Effector CD8-positive, alpha-beta T cell (primary cell): ENCODE results near the gene HTT.

Experiments used
- DNase-seq: peaks from one replicate; lab custom pipeline; 2025; lab: John Stamatoyannopoulos, UW
- total RNA-seq, 4 experiments: gene quantifications; one replicate each; lab custom pipeline; 2026; lab: John Stamatoyannopoulos, UW

HTT gene
- total RNA-seq, result 161 to 234 (median 202) reads per million in 4 experiments

DNA sequence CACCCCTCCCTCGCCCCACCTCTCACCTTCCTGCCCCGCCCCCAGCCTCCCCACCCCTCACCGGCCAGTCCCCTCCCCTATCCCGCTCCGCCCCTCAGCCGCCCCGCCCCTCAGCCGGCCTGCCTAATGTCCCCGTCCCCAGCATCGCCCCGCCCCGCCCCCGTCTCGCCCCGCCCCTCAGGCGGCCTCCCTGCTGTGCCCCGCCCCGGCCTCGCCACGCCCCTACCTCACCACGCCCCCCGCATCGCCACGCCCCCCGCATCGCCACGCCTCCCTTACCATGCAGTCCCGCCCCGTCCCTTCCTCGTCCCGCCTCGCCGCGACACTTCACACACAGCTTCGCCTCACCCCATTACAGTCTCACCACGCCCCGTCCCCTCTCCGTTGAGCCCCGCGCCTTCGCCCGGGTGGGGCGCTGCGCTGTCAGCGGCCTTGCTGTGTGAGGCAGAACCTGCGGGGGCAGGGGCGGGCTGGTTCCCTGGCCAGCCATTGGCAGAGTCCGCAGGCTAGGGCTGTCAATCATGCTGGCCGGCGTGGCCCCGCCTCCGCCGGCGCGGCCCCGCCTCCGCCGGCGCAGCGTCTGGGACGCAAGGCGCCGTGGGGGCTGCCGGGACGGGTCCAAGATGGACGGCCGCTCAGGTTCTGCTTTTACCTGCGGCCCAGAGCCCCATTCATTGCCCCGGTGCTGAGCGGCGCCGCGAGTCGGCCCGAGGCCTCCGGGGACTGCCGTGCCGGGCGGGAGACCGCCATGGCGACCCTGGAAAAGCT lies at the start of gene HTT, which contains the start of gene HTT-AS:
HTT (plus strand) TSS at position 604 of the 768 bp plus-strand sequence; CDS start at position 749, 145 bp downstream.
HTT-AS (minus strand) TSS at position 461 of the 768 bp plus-strand sequence.
- DNase-seq, result peak; percentile 98

DNA sequence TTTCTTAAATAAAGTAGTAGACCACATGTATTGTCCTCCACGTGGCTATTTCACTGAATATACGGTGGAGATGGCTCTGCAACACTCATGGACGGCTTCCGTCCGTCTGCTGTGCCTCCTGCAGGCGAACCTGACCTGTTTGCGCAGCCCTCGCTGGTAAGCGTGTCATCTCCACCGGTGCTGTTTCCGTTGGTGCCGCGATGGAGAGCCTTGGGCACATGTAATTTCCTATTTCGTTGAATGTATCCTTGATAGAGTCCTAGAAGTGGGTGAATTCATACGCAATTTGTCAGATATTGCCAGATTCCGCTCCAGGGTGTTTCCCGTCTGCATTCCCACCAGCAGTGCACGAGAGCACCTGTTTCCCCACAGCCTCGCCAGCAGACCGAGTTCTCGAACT lies 48.6 kb upstream of the HTT start:
- DNase-seq, result no peak

DNA sequence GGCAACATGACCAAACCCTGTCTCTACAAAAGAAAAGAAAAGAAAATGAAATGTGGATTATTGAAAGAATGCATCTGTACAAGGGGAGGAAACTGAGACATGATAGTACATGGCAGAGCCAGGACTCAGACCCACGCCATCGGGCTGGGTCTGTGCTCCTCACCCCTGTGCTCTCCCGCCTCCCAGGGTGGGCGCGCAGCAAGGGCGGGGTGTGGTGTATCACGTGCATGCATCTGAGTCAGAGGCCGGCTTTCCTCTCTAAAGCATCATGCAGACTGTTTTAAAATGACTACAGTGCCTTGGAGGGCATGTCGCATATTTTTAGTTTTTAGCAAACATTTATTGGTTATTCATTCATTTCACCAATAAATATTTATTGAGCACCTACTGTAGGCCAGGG lies 47.9 kb upstream of the HTT start:
- DNase-seq, result no peak

DNA sequence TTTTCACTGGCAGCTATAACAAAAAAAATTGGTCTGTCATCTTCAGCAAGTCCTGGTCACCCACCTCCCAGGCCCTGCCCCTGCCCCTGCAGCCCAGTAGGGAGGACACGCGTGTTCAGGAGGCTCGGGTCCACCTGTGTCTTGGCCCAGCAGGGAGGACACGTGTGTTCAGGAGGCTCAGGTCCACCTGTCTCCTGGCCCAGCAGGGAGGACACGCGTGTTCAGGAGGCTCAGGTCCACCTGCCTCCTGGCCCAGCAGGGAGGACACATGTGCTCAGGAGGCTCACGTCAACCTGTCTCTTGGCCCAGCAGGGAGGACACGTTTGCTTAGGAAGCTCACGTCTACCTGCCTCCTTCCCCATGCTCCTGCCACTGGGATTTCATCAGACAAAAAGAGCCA lies 45.0 kb upstream of the HTT start:
- no peak for DNase-seq

DNA sequence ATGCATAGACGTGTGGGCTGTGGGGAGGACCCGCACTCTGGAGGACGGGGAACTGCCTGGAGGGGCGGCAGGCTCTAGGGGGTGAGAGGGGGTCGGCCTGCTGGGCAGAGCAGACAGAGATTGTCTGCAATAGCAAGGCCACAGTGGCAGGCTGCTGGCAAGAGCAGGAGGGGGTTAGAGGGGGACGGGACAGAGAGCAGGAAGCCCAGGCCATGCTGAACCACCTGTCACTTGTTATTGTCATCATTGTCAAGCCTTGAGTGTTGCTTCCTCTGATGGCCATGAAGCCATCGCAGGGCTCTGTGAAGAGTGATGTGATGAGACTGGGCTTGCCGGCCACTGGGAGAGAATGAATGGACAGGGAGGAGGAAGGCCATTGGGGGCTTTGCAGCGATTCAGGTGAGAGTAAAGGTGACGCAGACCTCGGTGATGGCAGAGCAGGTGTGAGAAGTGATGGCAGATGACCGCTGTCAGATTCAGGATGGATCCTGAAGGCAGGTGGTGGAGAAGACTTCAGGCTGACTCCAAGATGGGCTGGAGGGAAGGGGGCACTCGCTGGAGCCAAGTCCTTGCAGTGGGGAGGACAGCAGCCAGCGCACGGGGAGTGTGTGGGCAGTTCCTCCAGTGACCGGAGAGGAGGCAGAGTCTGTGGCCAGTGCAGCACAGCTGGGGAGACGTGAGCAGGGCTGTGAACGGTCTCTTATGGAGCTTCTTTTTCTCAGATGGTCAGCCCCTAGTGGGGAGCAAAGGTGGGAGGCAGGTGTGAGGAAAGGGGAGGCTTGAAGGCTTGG lies 43.7 kb upstream of the HTT start:
- DNase-seq, result no peak

DNA sequence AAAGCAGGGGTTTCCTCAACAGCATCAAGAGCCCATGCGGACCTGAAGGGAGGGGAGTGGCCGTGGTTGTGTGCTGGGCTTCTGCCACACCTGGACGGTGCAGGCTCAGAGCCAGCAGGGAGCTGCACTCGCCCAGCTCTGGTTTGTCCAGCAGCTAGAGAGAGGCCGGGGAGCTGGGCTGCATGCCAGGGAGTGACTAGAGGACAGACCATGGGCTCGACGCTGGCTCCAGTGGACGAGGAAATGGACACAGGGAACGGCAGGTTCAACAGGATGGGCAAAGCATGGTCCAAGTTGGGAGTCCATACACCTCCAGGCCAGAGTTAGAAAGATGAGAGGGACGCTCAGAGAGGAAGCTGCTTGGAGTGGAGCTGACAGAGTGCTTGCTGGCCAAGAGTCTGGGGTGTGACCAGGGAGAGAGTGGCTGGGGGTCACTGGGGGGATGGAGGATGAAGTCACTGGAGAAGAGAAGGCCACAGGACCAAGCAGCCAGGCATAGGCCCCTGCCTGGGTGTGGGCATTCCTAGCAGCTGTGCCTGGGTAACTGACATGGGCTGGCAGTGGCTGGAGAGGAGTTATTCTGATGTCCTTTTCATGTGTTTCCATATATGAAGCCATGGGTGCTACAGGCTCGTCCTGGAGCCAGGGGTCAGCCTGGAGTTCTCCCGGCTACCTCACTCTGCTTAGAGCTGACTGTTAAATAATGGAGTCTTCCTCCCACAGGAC lies 43.0 kb upstream of the HTT start:
- DNase-seq, result no peak

DNA sequence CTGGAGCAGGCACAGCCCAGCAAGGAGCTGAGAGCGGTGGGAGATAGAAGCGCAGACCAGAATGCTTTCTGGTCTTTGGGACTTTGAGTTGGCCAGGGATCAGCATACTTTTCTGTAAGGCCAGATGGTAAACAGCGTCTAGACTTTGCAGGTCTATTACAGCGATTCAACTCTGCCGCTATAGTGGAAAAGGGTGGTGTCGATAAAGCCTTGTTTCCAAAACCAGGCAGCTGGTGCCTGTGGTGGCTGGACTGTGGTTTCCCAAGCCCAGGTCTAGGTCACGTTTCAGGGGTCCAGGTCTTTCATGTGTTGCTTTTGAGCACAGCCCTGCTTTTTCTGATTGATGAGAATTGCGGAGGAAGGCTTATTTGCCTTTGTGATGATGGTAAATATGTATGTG lies 40.2 kb upstream of the HTT start:
- no peak for DNase-seq

DNA sequence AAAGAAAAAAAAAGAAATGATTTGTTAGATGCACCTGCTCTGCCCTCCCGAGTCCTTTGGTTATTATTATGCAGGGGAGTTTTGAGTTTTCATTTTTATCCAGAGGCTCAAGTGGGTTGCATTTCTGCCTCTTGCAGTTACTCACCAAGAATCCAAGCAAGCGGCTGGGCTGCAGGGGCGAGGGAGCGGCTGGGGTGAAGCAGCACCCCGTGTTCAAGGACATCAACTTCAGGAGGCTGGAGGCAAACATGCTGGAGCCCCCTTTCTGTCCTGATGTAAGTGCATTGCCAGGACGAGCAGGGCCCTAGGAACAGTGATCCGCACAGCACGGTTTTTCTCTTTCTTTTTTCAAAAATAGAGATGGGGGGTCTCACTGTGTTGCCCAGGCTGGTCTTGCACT lies 39.2 kb upstream of the HTT start:
- DNase-seq, result no peak

DNA sequence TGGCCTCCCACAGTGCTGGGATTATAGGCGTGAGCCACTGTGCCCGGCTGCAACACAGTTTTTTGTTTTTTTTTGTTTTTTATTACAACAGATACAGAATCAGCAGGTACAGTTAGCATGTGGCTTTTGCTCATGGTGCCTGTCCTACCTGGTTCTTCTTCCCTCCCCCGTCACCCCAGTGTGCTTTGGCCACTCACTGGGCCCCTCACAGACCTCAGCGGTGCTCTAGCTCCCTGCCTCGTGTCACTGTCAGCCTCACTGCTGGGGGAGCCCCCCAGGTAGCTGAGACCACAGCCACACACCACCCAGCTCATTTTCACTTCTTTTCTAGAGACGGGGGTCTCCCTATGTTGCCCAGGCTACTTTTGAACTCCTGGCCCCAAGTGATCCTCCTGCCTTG lies 38.8 kb upstream of the HTT start:
- DNase-seq, result no peak

DNA sequence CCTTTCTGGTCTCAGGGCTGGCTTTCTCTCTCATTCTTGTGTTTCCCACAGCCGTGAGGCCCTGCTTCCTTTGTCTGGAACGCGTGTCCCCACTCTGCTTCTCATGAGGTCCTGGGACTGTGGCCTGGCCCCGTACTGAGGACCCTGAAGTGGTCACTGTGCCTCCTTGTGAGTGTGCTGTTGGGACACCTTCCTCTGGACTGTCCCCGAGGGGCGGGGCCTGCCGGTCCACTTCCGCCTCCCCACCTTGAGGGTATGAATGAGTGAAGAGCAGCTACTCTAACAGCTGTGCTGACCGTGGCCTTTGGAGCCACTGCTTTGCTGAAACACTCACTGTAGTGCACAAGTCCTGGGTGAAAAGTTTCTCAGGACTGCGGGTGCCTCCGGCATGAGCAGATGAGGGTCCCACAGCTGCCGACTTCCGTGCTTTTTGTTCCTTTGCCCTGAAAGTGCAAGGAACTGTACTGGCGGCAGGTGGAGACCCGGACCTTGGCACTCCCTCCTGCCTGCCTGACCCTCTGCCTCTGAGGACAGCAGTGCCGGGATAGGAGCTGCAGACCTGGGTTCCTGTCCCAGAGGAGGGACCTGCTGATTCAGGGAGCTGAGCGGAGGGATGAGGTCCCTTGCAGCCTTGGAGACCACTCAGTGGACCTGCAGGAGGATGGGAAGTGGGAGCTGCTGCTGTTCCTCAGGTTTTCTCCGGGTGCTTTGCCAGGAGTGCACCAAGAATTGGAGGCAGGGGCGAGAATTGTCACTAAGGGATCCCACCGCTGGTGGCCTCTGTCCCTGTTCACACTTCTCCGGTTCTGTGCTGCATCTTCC lies 38.1 kb upstream of the HTT start:
- DNase-seq, result no peak

DNA sequence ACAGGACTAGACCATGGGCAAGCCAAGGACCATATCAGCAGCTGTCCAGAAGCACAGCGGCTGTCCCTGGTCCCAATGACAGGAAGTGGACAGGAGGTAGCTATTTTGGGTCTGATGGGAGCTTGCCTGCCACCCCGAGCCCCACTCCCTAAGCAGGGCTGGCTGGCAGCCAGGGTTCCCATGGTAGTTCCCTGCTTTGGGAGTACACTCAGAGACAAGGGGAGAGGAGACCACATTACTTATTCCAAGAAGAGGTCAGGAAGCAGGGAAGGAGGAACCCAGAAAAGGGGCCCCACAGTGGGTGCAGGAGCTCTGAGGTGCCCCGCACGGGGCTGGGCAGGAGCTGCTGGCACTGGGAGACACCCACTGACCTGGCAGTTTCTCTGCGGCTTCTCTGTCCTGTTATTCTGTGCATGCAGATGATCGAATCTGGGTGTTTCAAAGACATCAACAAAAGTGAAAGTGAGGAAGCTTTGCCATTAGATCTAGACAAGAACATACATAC lies 36.5 kb upstream of the HTT start:
- no peak for DNase-seq

DNA sequence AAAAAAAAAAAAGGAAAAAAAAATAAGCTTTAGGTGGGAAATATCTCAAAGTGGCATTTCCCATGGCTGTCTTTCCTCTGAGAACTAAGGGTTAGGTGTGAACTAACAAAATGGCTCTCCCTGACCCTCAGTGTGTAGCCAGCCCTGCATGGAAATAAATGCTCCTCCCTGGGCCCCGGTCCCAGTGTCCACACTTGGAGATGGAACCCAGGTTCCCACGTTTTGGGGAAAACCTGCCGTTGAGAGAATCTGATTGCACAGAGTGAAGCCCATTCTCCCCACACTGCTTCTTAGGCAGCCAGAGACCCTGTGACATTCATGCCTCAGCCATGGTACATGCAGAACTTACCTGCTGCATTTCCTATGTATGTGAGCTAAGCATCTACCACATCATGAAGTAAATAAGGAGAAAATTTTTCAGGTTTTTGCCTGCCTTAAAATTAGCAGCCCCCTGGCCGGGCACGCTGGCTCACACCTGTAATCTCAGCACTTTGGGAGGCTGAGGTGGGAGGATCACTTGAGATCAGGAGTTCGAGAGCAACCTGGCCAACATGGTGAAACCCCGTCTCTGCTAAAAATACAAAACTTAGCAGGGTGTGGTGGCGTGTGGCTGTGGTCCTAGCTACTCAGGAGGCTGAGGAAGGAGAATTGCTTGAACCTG lies 34.6 kb upstream of the HTT start:
- no peak for DNase-seq

DNA sequence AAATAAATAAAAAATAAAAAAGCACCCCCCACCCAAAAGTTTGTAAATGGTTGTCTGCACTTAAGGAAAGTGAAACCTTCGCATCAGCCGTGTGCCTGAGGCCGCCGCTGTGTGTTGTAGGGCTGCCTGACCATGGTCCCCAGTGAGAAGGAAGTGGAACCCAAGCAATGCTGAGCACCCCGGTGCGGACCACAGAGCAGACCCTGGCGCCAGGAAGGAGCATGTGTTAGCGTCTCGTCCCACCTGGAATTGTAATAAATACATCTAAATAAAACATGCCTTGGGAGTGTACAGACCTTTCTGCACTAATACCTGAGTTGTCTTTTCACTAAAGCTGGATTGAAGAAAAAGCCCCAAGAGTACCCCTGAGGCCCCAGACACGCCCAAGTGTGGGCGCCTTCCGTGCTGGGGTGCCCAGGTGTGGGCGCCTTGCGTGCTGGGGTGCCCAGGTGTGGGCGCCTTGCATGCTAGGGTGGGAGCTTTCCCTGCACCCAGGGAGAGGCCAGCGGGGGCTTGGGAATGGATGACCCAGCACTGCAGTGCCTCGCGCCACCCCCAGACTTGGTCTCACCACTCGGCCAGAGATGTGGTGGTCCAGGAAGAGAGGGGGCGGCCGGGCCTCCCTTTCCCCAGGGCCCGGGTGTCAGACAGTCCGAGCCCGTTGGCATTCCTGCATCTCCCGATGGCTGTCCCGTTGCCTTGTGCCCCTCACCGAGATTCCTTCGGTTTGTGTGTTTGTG lies 33.9 kb upstream of the HTT start:
- DNase-seq, result no peak

DNA sequence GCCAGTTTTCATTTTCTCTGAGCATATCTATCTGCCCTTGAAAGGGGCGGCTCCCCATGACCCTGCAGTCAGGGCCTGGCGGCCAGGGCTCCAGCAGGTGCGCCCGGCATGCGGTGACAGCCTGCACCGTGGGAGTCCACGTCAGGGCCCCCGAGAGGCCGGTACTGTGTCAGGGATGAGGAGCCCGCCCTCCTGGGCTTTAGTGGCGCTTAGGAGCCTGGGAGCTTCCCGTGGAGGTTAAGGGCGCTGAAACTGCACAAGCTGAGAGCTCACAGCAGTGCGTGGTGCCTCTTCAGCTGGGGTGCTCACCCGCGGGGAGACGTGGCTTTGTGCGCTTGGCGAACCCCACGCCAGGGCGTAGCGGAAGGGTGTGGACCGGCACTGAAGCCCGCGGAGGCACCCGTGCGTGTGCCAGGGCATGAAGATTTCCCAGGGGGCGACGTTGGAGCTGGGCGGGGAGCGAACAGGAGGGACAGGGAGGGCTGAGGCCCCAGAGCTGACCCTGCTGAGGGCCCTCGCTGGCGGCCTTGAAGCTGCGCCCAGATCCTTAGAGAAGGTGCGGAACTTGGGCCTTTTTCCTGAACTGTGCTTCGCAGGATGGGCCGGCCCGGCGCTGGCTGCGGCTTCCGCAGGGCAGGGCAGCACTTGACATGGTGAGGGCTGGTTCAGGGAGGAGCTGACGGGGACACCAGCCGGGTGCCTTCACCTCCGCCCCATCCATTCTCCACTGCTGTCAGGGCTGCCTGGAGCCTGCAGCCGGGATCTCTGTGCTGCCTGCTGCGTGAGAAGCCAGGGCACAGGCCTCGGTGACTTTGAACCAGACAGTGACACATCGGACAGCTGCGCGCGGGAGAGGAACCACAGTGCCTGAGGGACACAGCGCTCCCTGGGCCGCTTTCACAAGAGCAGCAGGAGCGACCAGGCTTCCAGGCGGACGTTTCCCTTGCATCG lies 33.0 kb upstream of the HTT start:
- no peak for DNase-seq

DNA sequence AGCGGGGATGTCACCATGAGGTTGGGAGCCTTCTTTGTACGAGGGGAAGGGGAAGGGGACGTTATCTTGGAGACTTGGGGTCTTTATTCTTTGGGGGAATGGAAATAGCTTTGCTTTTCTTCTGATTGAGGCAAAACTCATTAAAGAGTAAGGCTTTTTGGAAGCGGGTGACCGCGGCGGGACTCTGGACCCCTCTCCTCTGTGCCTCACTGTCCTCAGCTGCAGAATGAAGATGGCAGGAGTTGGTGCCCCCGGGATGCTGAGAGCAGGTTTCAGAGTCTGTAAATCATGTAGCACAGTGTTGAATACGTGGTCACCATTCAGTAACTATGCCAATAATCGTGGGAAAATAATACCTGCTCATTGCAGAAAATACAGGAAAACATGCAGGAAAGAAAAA lies 32.3 kb upstream of the HTT start:
- DNase-seq, result no peak

DNA sequence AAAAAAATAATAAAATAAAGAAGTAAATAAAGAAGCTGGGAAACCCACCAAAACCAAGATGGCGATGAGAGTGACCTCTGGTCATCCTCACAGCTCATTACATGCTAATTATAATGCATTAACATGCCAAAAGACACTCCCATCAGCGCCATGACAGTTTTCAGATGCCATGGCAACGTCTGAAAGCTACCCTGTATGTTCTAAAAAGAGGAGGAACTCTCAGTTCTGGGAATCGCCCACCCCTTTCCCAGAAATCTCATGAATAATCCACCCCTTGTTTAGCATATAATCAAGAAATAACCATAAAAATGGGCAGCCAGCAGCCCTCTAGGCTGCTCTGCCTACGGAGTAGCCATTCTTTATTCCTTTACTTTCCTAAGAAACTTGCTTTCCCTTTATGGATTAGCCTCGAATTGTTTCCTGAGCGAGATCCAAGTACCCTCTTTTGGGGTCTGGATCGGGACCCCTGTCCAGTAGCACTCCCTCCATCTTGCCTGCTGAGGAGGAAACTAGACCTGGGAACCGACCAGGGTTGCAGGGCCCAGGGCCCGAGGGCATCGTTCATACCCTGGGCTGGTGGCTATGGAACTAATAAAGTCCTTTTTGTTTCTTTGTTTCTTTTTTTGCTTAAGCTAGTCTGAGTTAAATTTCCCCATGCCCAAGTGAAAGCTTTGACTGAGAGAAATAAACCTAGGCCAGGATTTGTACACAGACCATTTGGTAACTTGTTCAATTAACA lies 31.0 kb upstream of the HTT start:
- DNase-seq, result no peak

DNA sequence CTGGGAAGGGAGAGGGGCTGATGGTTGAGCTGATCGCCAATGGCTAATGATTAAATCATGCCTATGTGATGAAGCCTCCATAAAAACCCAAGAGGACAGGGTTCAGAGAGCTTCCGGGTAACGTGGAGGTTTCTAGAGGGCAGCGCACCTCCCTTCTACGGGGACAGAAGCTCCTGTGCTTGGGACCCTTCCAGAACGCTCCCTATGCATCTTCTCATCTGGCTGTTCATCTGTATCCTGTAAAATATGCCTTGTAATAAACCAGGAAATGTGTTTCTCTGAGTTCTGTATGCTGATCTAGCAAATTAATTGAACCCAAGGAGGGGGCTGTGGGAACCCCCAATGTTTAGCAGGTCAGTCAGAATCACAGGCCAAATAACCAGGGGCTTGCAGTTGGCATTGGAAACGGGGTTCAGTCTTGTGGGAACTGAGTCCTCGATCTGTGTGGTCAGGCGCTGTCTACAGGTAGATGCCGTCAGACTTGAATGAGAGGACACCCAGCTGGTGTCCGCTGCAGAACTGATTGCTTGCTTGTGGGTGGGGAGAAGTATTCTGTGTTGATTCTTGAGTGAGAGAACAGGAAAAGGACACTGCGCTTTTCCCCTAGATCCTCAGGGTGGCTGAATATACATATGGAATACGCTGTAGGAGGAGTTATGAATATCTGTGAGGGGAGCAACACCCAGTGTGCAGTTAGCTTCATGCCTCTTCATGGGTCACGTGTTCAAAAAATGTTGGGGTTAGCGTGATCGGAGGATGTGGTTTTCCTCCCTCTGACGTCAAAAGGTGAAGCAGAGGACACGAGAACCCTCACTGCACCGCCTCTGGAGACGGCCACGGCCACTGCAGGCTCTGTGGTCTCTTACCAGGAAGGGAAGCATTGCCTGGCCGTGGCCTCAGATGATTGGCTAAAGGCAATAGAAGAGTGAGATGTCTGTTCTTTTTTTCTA lies 29.3 kb upstream of the HTT start:
- peak; percentile 34 for DNase-seq
